CD14-positive monocyte (primary cell): ENCODE measurements around the gene ATP4A. TPM values are rescaled to one million over a fixed set of nuclear protein-coding genes. Genes with fewer than 3 reads are reported as not detected.

ENCODE experiments used
- DNase-seq, 3 donors: peaks; one replicate each; pipeline ENCODE4 v3.0.0-alpha.2; 2011 to 2022
- H2AFZ ChIP-seq: 2 replicates; pipeline ENCODE4 v1.6.0; 2012; ENCODE audit warnings: mild to moderate bottlenecking, low read depth, low read length, inconsistent platforms; ENCODE audit not compliant: insufficient read depth, poor library complexity, severe bottlenecking
- H3K27ac ChIP-seq, 2 donors: 1 replicate in 1 of 2; 2 replicates in 1 of 2; pipeline ENCODE4 v1.5.1; 2012 to 2013; ENCODE audit warnings: low read length in 2 of 2, control low read depth in 1 of 2, inconsistent platforms in 1 of 2, low read depth in 1 of 2, mild to moderate bottlenecking in 1 of 2
- H3K27me3 ChIP-seq, 2 donors: one replicate each; pipeline versions ENCODE4 v1.6.0 to v1.6.1; 2011 to 2013; ENCODE audit warnings: low read length in 2 of 2; ENCODE audit not compliant: control insufficient read depth in 2 of 2, insufficient read depth in 2 of 2
- H3K36me3 ChIP-seq, 2 donors: replicated peaks in 1 of 2; 1 replicate in 1 of 2; 2 replicates in 1 of 2; pipeline versions ENCODE4 v1.5.1 to v1.6.1; 2012 to 2013; ENCODE audit warnings: low read length in 2 of 2, control low read depth in 1 of 2, inconsistent platforms in 1 of 2, mild to moderate bottlenecking in 1 of 2; ENCODE audit not compliant: insufficient read depth in 2 of 2, control insufficient read depth in 1 of 2
- H3K4me1 ChIP-seq, 2 donors: 1 replicate in 1 of 2; 2 replicates in 1 of 2; pipeline versions ENCODE4 v1.5.1 to v1.6.1; 2012 to 2013; ENCODE audit warnings: low read length in 2 of 2, control low read depth in 1 of 2, inconsistent platforms in 1 of 2, mild to moderate bottlenecking in 1 of 2, moderate library complexity in 1 of 2; ENCODE audit not compliant: insufficient read depth in 2 of 2, control insufficient read depth in 1 of 2
- H3K4me2 ChIP-seq: replicated peaks from 2 replicates; pipeline ENCODE3; 2012; ENCODE audit warnings: low read length, moderate library complexity, mild to moderate bottlenecking; ENCODE audit not compliant: poor library complexity, severe bottlenecking; ENCODE audit errors: extremely low read depth
- H3K4me3 ChIP-seq, 3 experiments: fragments of 200-600 bp in 1 of 3; sonication (generic) in 1 of 3; replicated peaks in 1 of 3; 1 replicate in 2 of 3; 2 replicates in 1 of 3; pipeline ENCODE4 v1.5.1; 2011 to 2013; ENCODE audit warnings: low read length in 3 of 3, mild to moderate bottlenecking in 3 of 3, control low read depth in 2 of 3, low read depth in 2 of 3, inconsistent platforms in 1 of 3, moderate library complexity in 1 of 3
- H3K79me2 ChIP-seq: 2 replicates; pipeline ENCODE4 v1.6.0; 2012; ENCODE audit warnings: mild to moderate bottlenecking, control low read depth, inconsistent platforms, low read length, moderate library complexity; ENCODE audit not compliant: insufficient read depth
- H3K9ac ChIP-seq: 2 replicates; pipeline ENCODE4 v1.6.0; 2017; ENCODE audit warnings: low read length, mild to moderate bottlenecking; ENCODE audit not compliant: insufficient read depth, poor library complexity, severe bottlenecking
- H3K9me3 ChIP-seq, 2 donors: replicated peaks in 1 of 2; 1 replicate in 1 of 2; 2 replicates in 1 of 2; pipeline versions ENCODE4 v1.5.1 to v1.6.1; 2012 to 2013; ENCODE audit warnings: low read length in 2 of 2, control low read depth in 1 of 2; ENCODE audit not compliant: control insufficient read depth in 1 of 2, insufficient read depth in 1 of 2
- H4K20me1 ChIP-seq: 2 replicates; pipeline ENCODE4 v1.6.0; 2012; ENCODE audit warnings: mild to moderate bottlenecking, low read length, control low read depth, moderate library complexity; ENCODE audit not compliant: insufficient read depth
- H3K27ac Mint-ChIP-seq, 7 donors: one replicate each; pipeline ENCODE4 v1.8.0; 2020; ENCODE audit warnings: mild to moderate bottlenecking in 7 of 7, mixed read lengths in 7 of 7, moderate library complexity in 6 of 7, inconsistent platforms in 2 of 7
- H3K27me3 Mint-ChIP-seq, 3 donors: one replicate each; pipeline ENCODE4 v1.8.0; 2021 to 2022; ENCODE audit warnings: low read depth in 3 of 3, mild to moderate bottlenecking in 3 of 3, mixed read lengths in 3 of 3, moderate library complexity in 3 of 3, inconsistent platforms in 1 of 3
- H3K36me3 Mint-ChIP-seq, 2 donors: one replicate each; pipeline ENCODE4 v1.8.0; 2020; ENCODE audit warnings: mixed read lengths in 2 of 2, inconsistent platforms in 1 of 2, mild to moderate bottlenecking in 1 of 2
- H3K4me1 Mint-ChIP-seq: one replicate; pipeline ENCODE4 v1.8.0; 2020; ENCODE audit warnings: mild to moderate bottlenecking, mixed read lengths
- H3K4me3 Mint-ChIP-seq, 2 donors: one replicate each; pipeline ENCODE4 v1.8.0; 2020; ENCODE audit warnings: mild to moderate bottlenecking in 2 of 2, mixed read lengths in 2 of 2, moderate library complexity in 1 of 2
- H3K9me3 Mint-ChIP-seq, 7 donors: one replicate each; pipeline ENCODE4 v1.8.0; 2020 to 2022; ENCODE audit warnings: mixed read lengths in 7 of 7, mild to moderate bottlenecking in 6 of 7, moderate library complexity in 6 of 7, inconsistent platforms in 2 of 7
- CTCF ChIP-seq: fragments of 200-600 bp; IDR thresholded peaks from one replicate; pipeline ENCODE4 v1.8.0; 2022; ENCODE audit warnings: antibody characterized with exemption, mild to moderate bottlenecking
- WGBS: methylation state at CpG from one replicate; pipeline ENCODE4 v1.1.5; 2013; ENCODE audit warnings: missing lambda C conversion rate; ENCODE audit not compliant: insufficient coverage; 5-methylcytosine and 5-hydroxymethylcytosine counted together
- intact Hi-C, 2 donors: fragments of 100-400 bp; cut with micrococcal nuclease; formaldehyde crosslinking; loops; one replicate each; pipeline versions ENCODE4 v1.15.0 to v1.15.1; 2023
- polyA plus RNA-seq, 3 donors: library from polyadenylated mRNA; depleted of rRNA in 1 of 3; unstranded in 2 of 3; stranded (reverse) in 1 of 3; fragments of 300-500 nt in 2 of 3; fragments of >200 nt in 1 of 3; fragmentation: Illumina TruSeq in 2 of 3; gene quantifications; 1 replicate in 2 of 3; 2 replicates in 1 of 3; pipeline ENCODE4 v1.2.3, GENCODE V29; 2012 to 2021

The ATP4A gene
- polyA plus RNA-seq, 3 donors, result not detected

- peak overlapping the region; percentile 90 for H3K9ac ChIP-seq
- 93% methylated on average over 3 of the region's 3 CpGs for WGBS
- H3K4me3 ChIP-seq, result peak overlapping the region; percentile 81 to 90 (median 83)
- peaks cover 4 to 9% of the 10 kb centered on the region in 2 donors for H3K36me3 ChIP-seq
- no peaks in the 10 kb centered on the region for H3K9me3 ChIP-seq
- H3K79me2 ChIP-seq, result peaks cover 8% of the 10 kb centered on the region
- intact Hi-C loops, result no loop called here
- H3K27me3 ChIP-seq, result no peaks in the 10 kb centered on the region
- H3K27ac ChIP-seq, result peak overlapping the region in 1 of 2 donors; percentile 88
- Mint-ChIP-seq H3K4me3 (peak overlapping the region; percentile 87 to 93), H3K27ac (peak overlapping the region in 4 of 7 donors; percentile 53 to 83 (median 72)), H3K27me3 (peaks cover 0 to 4% (median 0%) of the 10 kb centered on the region in 3 donors), H3K36me3 (peaks cover 19 to 23% of the 10 kb centered on the region in 2 donors), H3K4me1 (peaks cover 29% of the 10 kb centered on the region), H3K9me3 (no peaks in the 10 kb centered on the region)
- peaks cover 1% of the 10 kb centered on the region for H4K20me1 ChIP-seq
- peak overlapping the region; percentile 94 for H2AFZ ChIP-seq
- TF ChIP-seq CTCF, result no peak
- DNase-seq, result no peak
- H3K4me2 ChIP-seq, result peak overlapping the region; percentile 96
- peaks cover 21 to 28% of the 10 kb centered on the region in 2 donors for H3K4me1 ChIP-seq
Measured at GRCh38 chr19:35544110-35544802, 19.2 kb downstream of the ATP4A start.

- H3K36me3 Mint-ChIP-seq, result peaks cover 18 to 19% of the 10 kb centered on the region in 2 donors
- H3K4me3 Mint-ChIP-seq, result peak overlapping the region in 1 of 2 donors; percentile 9
- H3K9ac ChIP-seq, result no peak overlapping the region
- H3K4me3 ChIP-seq, result no peak overlapping the region
- no peaks in the 10 kb centered on the region for H3K9me3 ChIP-seq
- peaks cover 0 to 2% (median 0%) of the 10 kb centered on the region in 3 donors for H3K27me3 Mint-ChIP-seq
- H3K36me3 ChIP-seq, result peaks cover 4 to 9% of the 10 kb centered on the region in 2 donors
- no peaks in the 10 kb centered on the region for H3K27me3 ChIP-seq
- H3K27ac ChIP-seq, result no peak overlapping the region
- TF ChIP-seq CTCF, result no peak
- H4K20me1 ChIP-seq, result no peaks in the 10 kb centered on the region
- intact Hi-C loops, result no loop called here
- peaks cover 8% of the 10 kb centered on the region for H3K79me2 ChIP-seq
- no peak overlapping the region for H3K4me2 ChIP-seq
- DNase-seq, result no peak
- H3K9me3 Mint-ChIP-seq, result no peaks in the 10 kb centered on the region
- H3K4me1 ChIP-seq, result peaks cover 21 to 28% of the 10 kb centered on the region in 2 donors
- no peak overlapping the region for H2AFZ ChIP-seq
- H3K4me1 Mint-ChIP-seq, result peaks cover 24% of the 10 kb centered on the region
- H3K27ac Mint-ChIP-seq, result no peak overlapping the region
- 96% methylated on average over 8 of the region's 15 CpGs for WGBS
Measured at GRCh38 chr19:35543280-35544109, 20.0 kb downstream of the ATP4A start.
